Measurements from ENCODE around the gene PPFIA3.

PPFIA3 gene

GRCh38 chr19:49190781-49191180 is 71.4 kb downstream of the PPFIA3 start:
- no peak for TF ChIP-seq CTCF (IDR thresholded peaks at IDR 0.05; ENCODE audit: low read depth, low read length, missing control alignments)
- H3K4me3 ChIP-seq (ENCODE audit: low read depth, low read length): no peak overlapping the region
- DNase-seq (ENCODE audit: low read depth): no peak

- no peak for DNase-seq (ENCODE audit: low read depth)
- TF ChIP-seq CTCF (IDR thresholded peaks at IDR 0.05; ENCODE audit: low read depth, low read length, missing control alignments): no peak
- no peak overlapping the region for H3K4me3 ChIP-seq (ENCODE audit: low read depth, low read length)
Observed at GRCh38 chr19:49193822-49194394, 74.6 kb downstream of the PPFIA3 start.

DNA sequence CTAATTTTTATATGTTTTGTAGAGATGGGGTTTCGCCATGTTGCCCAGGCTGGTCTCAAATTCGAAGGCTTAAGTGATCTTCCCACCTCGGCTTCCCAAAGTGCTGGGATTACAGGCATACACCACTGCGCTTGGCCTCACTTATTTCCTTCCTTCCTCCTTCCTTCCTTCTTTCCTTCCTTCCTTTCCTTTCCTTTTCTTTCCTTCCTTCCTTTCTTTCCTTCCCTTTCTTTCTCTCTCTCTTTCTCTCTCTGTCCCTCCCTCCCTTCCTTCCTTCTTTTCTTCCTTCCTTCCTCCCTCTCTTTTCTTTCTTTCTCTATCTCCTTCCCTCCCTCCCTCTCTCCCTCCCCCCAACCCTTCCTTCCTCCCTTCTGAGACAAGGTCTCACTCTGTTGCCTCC is 75.1 kb downstream of the PPFIA3 start:
- H3K4me3 ChIP-seq (ENCODE audit: low read depth, low read length): no peak overlapping the region
- no peak for TF ChIP-seq CTCF (IDR thresholded peaks at IDR 0.05; ENCODE audit: low read depth, low read length, missing control alignments)
- no peak for DNase-seq (ENCODE audit: low read depth)

- TF ChIP-seq CTCF (IDR thresholded peaks at IDR 0.05; ENCODE audit: low read depth, low read length, missing control alignments): no peak
- H3K4me3 ChIP-seq (ENCODE audit: low read depth, low read length): no peak overlapping the region
- DNase-seq (ENCODE audit: low read depth): no peak
Observed at GRCh38 chr19:49196527-49197240, 77.3 kb downstream of the PPFIA3 start.

- no peak for DNase-seq (ENCODE audit: low read depth)
- TF ChIP-seq CTCF (IDR thresholded peaks at IDR 0.05; ENCODE audit: low read depth, low read length, missing control alignments): no peak
- no peak overlapping the region for H3K4me3 ChIP-seq (ENCODE audit: low read depth, low read length)
Observed at GRCh38 chr19:49200238-49200862, 81.0 kb downstream of the PPFIA3 start.

Measured in GM12864 (cell line).